Measurements from ENCODE around the gene SPINK4. TPM values are rescaled to one million over a fixed set of nuclear protein-coding genes. Genes with fewer than 3 reads are reported as not detected.

The SPINK4 gene
- total and polyA plus RNA-seq, 4 donors: not detected

GRCh38 chr9:33267151-33267767, 27.3 kb downstream of the SPINK4 start:
- H3K9me3 ChIP-seq (ENCODE audit: control insufficient read depth, insufficient read depth, low read length): no peaks in the 10 kb centered on the region
- peaks cover 17% of the 10 kb centered on the region for H3K36me3 ChIP-seq (ENCODE audit: control insufficient read depth, insufficient read depth, low read length)
- peaks cover 23% of the 10 kb centered on the region for H3K4me1 ChIP-seq (ENCODE audit: control insufficient read depth, insufficient read depth, low read length)
- DNase-seq (ENCODE audit: low read depth in 4 of 6, low spot score in 6 of 6): no peak
- H3K4me3 ChIP-seq (ENCODE audit: low read depth, low read length): no peak overlapping the region
- no peaks in the 10 kb centered on the region for H3K27me3 ChIP-seq (ENCODE audit: control insufficient read depth, insufficient read depth, low read length)
- no peak overlapping the region for H3K27ac ChIP-seq (ENCODE audit: low read depth, low read length)

GRCh38 chr9:33270146-33270545, 30.2 kb downstream of the SPINK4 start:
- H3K4me1 ChIP-seq (ENCODE audit: control insufficient read depth, insufficient read depth, low read length): peaks cover 11% of the 10 kb centered on the region
- H3K4me3 ChIP-seq (ENCODE audit: low read depth, low read length): no peak overlapping the region
- no peak for DNase-seq (ENCODE audit: low read depth in 4 of 6, low spot score in 6 of 6)
- no CpG with 5 or more reads among the region's 3 CpGs for WGBS (ENCODE audit: insufficient coverage)
- no peaks in the 10 kb centered on the region for H3K27me3 ChIP-seq (ENCODE audit: control insufficient read depth, insufficient read depth, low read length)
- no peaks in the 10 kb centered on the region for H3K9me3 ChIP-seq (ENCODE audit: control insufficient read depth, insufficient read depth, low read length)
- H3K36me3 ChIP-seq (ENCODE audit: control insufficient read depth, insufficient read depth, low read length): peaks cover 33% of the 10 kb centered on the region
- H3K27ac ChIP-seq (ENCODE audit: low read depth, low read length): no peak overlapping the region

DNA sequence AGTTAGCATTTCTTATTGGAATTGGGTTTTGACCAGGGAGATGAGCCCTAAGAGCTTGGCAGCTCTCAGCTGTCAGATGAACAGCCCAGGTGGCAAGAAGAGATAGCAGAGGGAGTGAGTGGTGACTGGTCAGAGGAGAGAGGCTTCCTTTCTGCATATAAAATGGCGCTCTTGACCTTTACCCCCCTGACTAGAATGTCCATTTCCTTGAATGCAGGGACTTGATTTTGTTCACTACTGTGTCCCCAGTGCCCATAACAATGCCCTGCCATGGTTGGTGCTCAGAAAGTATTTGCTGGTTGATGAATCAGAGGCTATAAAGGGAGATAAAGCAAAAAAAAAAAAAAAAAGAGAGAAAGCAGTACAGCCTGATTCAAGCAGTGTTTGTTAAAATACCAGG, 32.1 kb downstream of the SPINK4 start:
- Histone ChIP-seq H3K4me3 (ENCODE audit: low read depth, low read length) (no peak overlapping the region), H3K9me3 (ENCODE audit: control insufficient read depth, insufficient read depth, low read length) (no peaks in the 10 kb centered on the region), H3K36me3 (ENCODE audit: control insufficient read depth, insufficient read depth, low read length) (peaks cover 41% of the 10 kb centered on the region), H3K27me3 (ENCODE audit: control insufficient read depth, insufficient read depth, low read length) (no peaks in the 10 kb centered on the region), H3K27ac (ENCODE audit: low read depth, low read length) (no peak overlapping the region), H3K4me1 (ENCODE audit: control insufficient read depth, insufficient read depth, low read length) (no peaks in the 10 kb centered on the region)
- WGBS (ENCODE audit: insufficient coverage): no CpG with 5 or more reads among the region's 1 CpG
- DNase-seq (ENCODE audit: low read depth in 4 of 6, low spot score in 6 of 6): no peak

GRCh38 chr9:33273266-33273971, 33.5 kb downstream of the SPINK4 start:
- H3K27ac ChIP-seq (ENCODE audit: low read depth, low read length): no peak overlapping the region
- no CpG with 5 or more reads among the region's 3 CpGs for WGBS (ENCODE audit: insufficient coverage)
- H3K9me3 ChIP-seq (ENCODE audit: control insufficient read depth, insufficient read depth, low read length): no peaks in the 10 kb centered on the region
- H3K4me3 ChIP-seq (ENCODE audit: low read depth, low read length): no peak overlapping the region
- no peaks in the 10 kb centered on the region for H3K4me1 ChIP-seq (ENCODE audit: control insufficient read depth, insufficient read depth, low read length)
- no peak for DNase-seq (ENCODE audit: low read depth in 4 of 6, low spot score in 6 of 6)
- H3K27me3 ChIP-seq (ENCODE audit: control insufficient read depth, insufficient read depth, low read length): no peaks in the 10 kb centered on the region
- peaks cover 48% of the 10 kb centered on the region for H3K36me3 ChIP-seq (ENCODE audit: control insufficient read depth, insufficient read depth, low read length)

DNA sequence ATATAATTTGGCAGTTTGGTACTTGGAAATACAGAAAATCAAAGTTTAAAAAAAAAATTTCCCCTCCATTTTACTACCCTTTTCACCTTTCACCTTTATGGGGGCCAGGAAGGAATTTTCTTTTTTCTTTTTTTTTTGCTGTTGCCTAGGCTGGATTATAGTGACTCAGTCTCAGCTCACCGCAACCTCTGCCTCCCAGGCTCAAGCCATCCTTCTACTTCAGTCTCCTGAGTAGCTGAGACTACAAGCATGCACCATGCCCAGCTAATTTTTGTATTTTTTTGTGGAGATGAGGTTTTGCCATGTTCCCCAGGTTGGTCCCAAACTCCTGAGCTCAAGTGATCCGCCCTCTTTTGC, 34.0 kb downstream of the SPINK4 start:
- Histone ChIP-seq H3K9me3 (ENCODE audit: control insufficient read depth, insufficient read depth, low read length) (no peaks in the 10 kb centered on the region), H3K4me3 (ENCODE audit: low read depth, low read length) (no peak overlapping the region), H3K27me3 (ENCODE audit: control insufficient read depth, insufficient read depth, low read length) (no peaks in the 10 kb centered on the region), H3K4me1 (ENCODE audit: control insufficient read depth, insufficient read depth, low read length) (no peaks in the 10 kb centered on the region), H3K36me3 (ENCODE audit: control insufficient read depth, insufficient read depth, low read length) (peaks cover 51% of the 10 kb centered on the region), H3K27ac (ENCODE audit: low read depth, low read length) (no peak overlapping the region)
- no peak for DNase-seq (ENCODE audit: low read depth in 4 of 6, low spot score in 6 of 6)
- 100% methylated on average over 1 of the region's 2 CpGs for WGBS (ENCODE audit: insufficient coverage)

- H3K36me3 ChIP-seq (ENCODE audit: control insufficient read depth, insufficient read depth, low read length): peaks cover 53% of the 10 kb centered on the region
- H3K4me3 ChIP-seq (ENCODE audit: low read depth, low read length): no peak overlapping the region
- 94% methylated on average over 4 of the region's 4 CpGs for WGBS (ENCODE audit: insufficient coverage)
- H3K27me3 ChIP-seq (ENCODE audit: control insufficient read depth, insufficient read depth, low read length): no peaks in the 10 kb centered on the region
- no peaks in the 10 kb centered on the region for H3K4me1 ChIP-seq (ENCODE audit: control insufficient read depth, insufficient read depth, low read length)
- H3K27ac ChIP-seq (ENCODE audit: low read depth, low read length): no peak overlapping the region
- H3K9me3 ChIP-seq (ENCODE audit: control insufficient read depth, insufficient read depth, low read length): no peaks in the 10 kb centered on the region
- no peak for DNase-seq (ENCODE audit: low read depth in 4 of 6, low spot score in 6 of 6)
These were observed 37.5 kb downstream of the SPINK4 start for GRCh38 chr9:33277484-33277883.

GRCh38 chr9:33285502-33285901, 45.5 kb downstream of the SPINK4 start:
- H3K4me1 ChIP-seq (ENCODE audit: control insufficient read depth, insufficient read depth, low read length): peaks cover 12% of the 10 kb centered on the region
- no peaks in the 10 kb centered on the region for H3K27me3 ChIP-seq (ENCODE audit: control insufficient read depth, insufficient read depth, low read length)
- H3K36me3 ChIP-seq (ENCODE audit: control insufficient read depth, insufficient read depth, low read length): peaks cover 6% of the 10 kb centered on the region
- H3K9me3 ChIP-seq (ENCODE audit: control insufficient read depth, insufficient read depth, low read length): no peaks in the 10 kb centered on the region
- no CpG with 5 or more reads among the region's 5 CpGs for WGBS (ENCODE audit: insufficient coverage)
- H3K27ac ChIP-seq (ENCODE audit: low read depth, low read length): no peak overlapping the region
- no peak for DNase-seq (ENCODE audit: low read depth in 4 of 6, low spot score in 6 of 6)
- no peak overlapping the region for H3K4me3 ChIP-seq (ENCODE audit: low read depth, low read length)

DNA sequence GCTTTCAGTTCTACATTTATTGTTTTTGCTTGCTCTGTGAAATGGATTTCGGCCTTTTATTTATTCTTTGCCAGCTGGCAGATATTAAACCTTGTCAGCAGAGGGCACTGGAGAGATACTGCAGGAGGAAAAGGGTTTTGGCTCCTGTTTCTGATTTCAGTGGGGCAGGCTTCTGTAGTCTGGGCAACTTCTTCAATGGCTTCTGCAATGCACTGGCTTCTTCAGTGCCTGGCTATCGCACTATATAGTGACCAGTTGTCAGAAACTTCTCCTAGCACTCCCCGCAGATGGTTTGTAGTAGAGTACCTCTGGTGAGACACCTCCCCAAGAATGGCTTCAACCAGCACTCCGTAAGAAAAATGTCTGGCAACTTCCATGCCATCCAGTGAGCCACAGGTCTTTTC, 47.1 kb downstream of the SPINK4 start:
- WGBS (ENCODE audit: insufficient coverage): 43% methylated on average over 4 of the region's 4 CpGs
- H3K27me3 ChIP-seq (ENCODE audit: control insufficient read depth, insufficient read depth, low read length): no peaks in the 10 kb centered on the region
- H3K36me3 ChIP-seq (ENCODE audit: control insufficient read depth, insufficient read depth, low read length): peaks cover 6% of the 10 kb centered on the region
- no peaks in the 10 kb centered on the region for H3K9me3 ChIP-seq (ENCODE audit: control insufficient read depth, insufficient read depth, low read length)
- no peak overlapping the region for H3K4me3 ChIP-seq (ENCODE audit: low read depth, low read length)
- DNase-seq (ENCODE audit: low read depth in 4 of 6, low spot score in 6 of 6): peak in 3 of 6 donors; percentile 33 to 79 (median 73)
- H3K27ac ChIP-seq (ENCODE audit: low read depth, low read length): peak overlapping the region; percentile 42
- H3K4me1 ChIP-seq (ENCODE audit: control insufficient read depth, insufficient read depth, low read length): peaks cover 22% of the 10 kb centered on the region

- Histone ChIP-seq H3K27ac (ENCODE audit: low read depth, low read length) (no peak overlapping the region), H3K9me3 (ENCODE audit: control insufficient read depth, insufficient read depth, low read length) (no peaks in the 10 kb centered on the region), H3K27me3 (ENCODE audit: control insufficient read depth, insufficient read depth, low read length) (no peaks in the 10 kb centered on the region), H3K4me1 (ENCODE audit: control insufficient read depth, insufficient read depth, low read length) (peaks cover 22% of the 10 kb centered on the region), H3K4me3 (ENCODE audit: low read depth, low read length) (no peak overlapping the region), H3K36me3 (ENCODE audit: control insufficient read depth, insufficient read depth, low read length) (peaks cover 3% of the 10 kb centered on the region)
- DNase-seq (ENCODE audit: low read depth in 4 of 6, low spot score in 6 of 6): no peak
- WGBS (ENCODE audit: insufficient coverage): 100% methylated on average over 1 of the region's 4 CpGs
These were observed 48.3 kb downstream of the SPINK4 start for GRCh38 chr9:33288235-33288634.

DNA sequence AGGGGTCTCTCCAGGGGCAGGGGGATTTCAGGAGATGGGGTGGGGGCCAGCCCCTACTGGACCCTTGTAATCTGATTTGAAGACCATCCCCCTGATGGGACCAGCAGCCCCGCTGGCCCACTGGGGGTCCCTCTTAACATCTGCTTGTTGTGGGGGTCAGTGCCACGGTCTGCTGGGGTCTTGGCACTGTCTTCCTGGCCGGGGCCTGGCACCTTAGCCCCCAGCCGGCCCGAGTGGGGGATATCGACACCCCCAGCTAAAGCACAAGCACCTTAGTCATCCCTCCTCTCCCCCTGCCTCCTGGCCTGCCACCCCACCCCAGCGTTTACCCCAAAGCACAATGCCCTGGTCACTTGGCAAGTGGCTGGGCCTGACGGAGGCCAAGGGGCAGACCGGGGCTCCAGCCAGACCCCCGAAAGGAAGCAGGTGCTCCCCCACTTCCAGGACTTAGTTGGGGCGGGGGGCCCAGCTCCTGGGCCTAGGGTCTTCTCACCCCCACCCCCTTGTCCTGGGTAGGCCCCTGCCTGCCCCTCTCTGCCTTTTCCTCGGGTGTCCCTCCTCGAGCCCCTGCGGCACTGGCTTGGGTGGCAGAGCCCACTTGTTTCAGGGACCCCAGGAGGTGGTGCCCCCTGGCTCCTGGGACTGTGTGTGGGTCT, 49.0 kb downstream of the SPINK4 start:
- no peak overlapping the region for H3K4me3 ChIP-seq (ENCODE audit: low read depth, low read length)
- H3K27ac ChIP-seq (ENCODE audit: low read depth, low read length): peak overlapping the region; percentile 99
- peak in 1 of 6 donors; percentile 4 for DNase-seq (ENCODE audit: low read depth in 4 of 6, low spot score in 6 of 6)
- peaks cover 3% of the 10 kb centered on the region for H3K36me3 ChIP-seq (ENCODE audit: control insufficient read depth, insufficient read depth, low read length)
- WGBS (ENCODE audit: insufficient coverage): 90% methylated on average over 11 of the region's 14 CpGs
- no peaks in the 10 kb centered on the region for H3K9me3 ChIP-seq (ENCODE audit: control insufficient read depth, insufficient read depth, low read length)
- H3K4me1 ChIP-seq (ENCODE audit: control insufficient read depth, insufficient read depth, low read length): peaks cover 22% of the 10 kb centered on the region
- H3K27me3 ChIP-seq (ENCODE audit: control insufficient read depth, insufficient read depth, low read length): no peaks in the 10 kb centered on the region
